ENCODE measurements around the gene CHPF. TPM values are rescaled to one million over a fixed set of nuclear protein-coding genes. Genes with fewer than 3 reads are reported as not detected.

Gene CHPF
- total and polyA plus RNA-seq, 2 donors (not counting 3 experiments of a cell fraction or from before 2014, with no cell fraction given): 0.24 to 0.32 TPM

- H3K4me1 ChIP-seq (ENCODE audit: control insufficient read depth, extremely low read depth, insufficient read depth, low read length): no peaks in the 10 kb centered on the region
- no peak overlapping the region for H2AFZ ChIP-seq (ENCODE audit: low read depth, low read length)
- no peaks in the 10 kb centered on the region for H3K36me3 ChIP-seq (ENCODE audit: control insufficient read depth in 2 of 2, extremely low read depth in 1 of 2, insufficient read depth in 2 of 2, low read length in 2 of 2)
- no peak for TF ChIP-seq FOS (IDR thresholded peaks at IDR 0.05; ENCODE audit: borderline replicate concordance, insufficient read depth, low read length)
- TF ChIP-seq, protein P1, sequence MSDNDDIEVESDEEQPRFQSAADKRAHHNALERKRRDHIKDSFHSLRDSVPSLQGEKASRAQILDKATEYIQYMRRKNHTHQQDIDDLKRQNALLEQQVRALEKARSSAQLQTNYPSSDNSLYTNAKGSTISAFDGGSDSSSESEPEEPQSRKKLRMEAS (IDR thresholded peaks at IDR 0.05; ENCODE audit: insufficient read depth, insufficient read length): no peak
- no peak for TF ChIP-seq MYC (IDR thresholded peaks at IDR 0.05; ENCODE audit: low read depth, low read length)
- TF ChIP-seq POLR2AphosphoS5 (IDR thresholded peaks at IDR 0.05; ENCODE audit: insufficient read depth, low read depth, low read length): no peak
- TF ChIP-seq, protein P2, sequence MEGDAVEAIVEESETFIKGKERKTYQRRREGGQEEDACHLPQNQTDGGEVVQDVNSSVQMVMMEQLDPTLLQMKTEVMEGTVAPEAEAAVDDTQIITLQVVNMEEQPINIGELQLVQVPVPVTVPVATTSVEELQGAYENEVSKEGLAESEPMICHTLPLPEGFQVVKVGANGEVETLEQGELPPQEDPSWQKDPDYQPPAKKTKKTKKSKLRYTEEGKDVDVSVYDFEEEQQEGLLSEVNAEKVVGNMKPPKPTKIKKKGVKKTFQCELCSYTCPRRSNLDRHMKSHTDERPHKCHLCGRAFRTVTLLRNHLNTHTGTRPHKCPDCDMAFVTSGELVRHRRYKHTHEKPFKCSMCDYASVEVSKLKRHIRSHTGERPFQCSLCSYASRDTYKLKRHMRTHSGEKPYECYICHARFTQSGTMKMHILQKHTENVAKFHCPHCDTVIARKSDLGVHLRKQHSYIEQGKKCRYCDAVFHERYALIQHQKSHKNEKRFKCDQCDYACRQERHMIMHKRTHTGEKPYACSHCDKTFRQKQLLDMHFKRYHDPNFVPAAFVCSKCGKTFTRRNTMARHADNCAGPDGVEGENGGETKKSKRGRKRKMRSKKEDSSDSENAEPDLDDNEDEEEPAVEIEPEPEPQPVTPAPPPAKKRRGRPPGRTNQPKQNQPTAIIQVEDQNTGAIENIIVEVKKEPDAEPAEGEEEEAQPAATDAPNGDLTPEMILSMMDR (IDR thresholded peaks at IDR 0.05; ENCODE audit: extremely low read depth in 1 of 2, insufficient read depth in 1 of 2, low read depth in 1 of 2, low read length in 2 of 2): no peak
- no peak for TF ChIP-seq POLR2A (IDR thresholded peaks at IDR 0.05; ENCODE audit: low read depth, low read length)
- no peak for TF ChIP-seq EZH2 (IDR thresholded peaks at IDR 0.05; ENCODE audit: borderline replicate concordance, low read depth, low read length, severe bottlenecking)
- TF ChIP-seq GATA2 (IDR thresholded peaks at IDR 0.05; ENCODE audit: insufficient read depth, insufficient read length, low read depth, low read length): no peak
- TF ChIP-seq JUN (IDR thresholded peaks at IDR 0.05; ENCODE audit: borderline replicate concordance, insufficient read depth, insufficient read length, low read depth): no peak
- H3K4me2 ChIP-seq (ENCODE audit: insufficient read depth, low read length): no peak overlapping the region
- no TSS peak for BruUV-seq (replicated peaks)
- DNase-seq (ENCODE audit: low read depth, low spot score) (no peak), FAIRE-seq (no peak)
- H3K9me3 ChIP-seq (replicated peaks; ENCODE audit: control insufficient read depth, insufficient read depth, low read length): no peaks in the 10 kb centered on the region
- H3K79me2 ChIP-seq (ENCODE audit: control insufficient read depth, insufficient read depth, low read length): no peaks in the 10 kb centered on the region
- H3K4me3 ChIP-seq (replicated peaks in 1 of 3; ENCODE audit: insufficient read depth in 1 of 3, low read depth in 1 of 3, low read length in 3 of 3): no peak overlapping the region
- no peak overlapping the region for H3K27ac ChIP-seq (ENCODE audit: insufficient read depth, low read depth, low read length)
- no peaks in the 10 kb centered on the region for H4K20me1 ChIP-seq (replicated peaks; ENCODE audit: control insufficient read depth, extremely low read depth, insufficient read depth, low read length)
- ChIA-PET CTCF (interaction anchor here (0.5 to 1.7 kb wide), 2 partner anchors 52 to 1639 kb away, joined by 4 to 6 read pairs; no protein-coding TSS in a partner anchor), POLR2A (no interaction called here)
- no peak overlapping the region for H3K9ac ChIP-seq (replicated peaks; ENCODE audit: extremely low read depth, insufficient read depth, low read length)
- H3K27me3 ChIP-seq (ENCODE audit: control insufficient read depth in 2 of 2, insufficient read depth in 2 of 2, low read length in 2 of 2): peaks cover 13 to 25% of the 10 kb centered on the region in 2 experiments
- dilution Hi-C loops (cut with MboI; ENCODE audit: extremely low pct_ligation_motif_present, low sequenced_read_pairs) (no loop called here), intact Hi-C loops (cut with micrococcal nuclease) (no loop called here)
- no peaks in the 10 kb centered on the region for H3K9me1 ChIP-seq (replicated peaks; ENCODE audit: control insufficient read depth, extremely low read depth, insufficient read depth, low read length)
These were observed 37.7 kb upstream of the CHPF start for GRCh38 chr2:219581346-219581745.
